ENCODE data around the gene LUC7L. TPM values are rescaled to one million over a fixed set of nuclear protein-coding genes. Genes with fewer than 3 reads are reported as not detected.

Gene LUC7L
- total RNA-seq, 1 donor from 2014 or later: 74.1 TPM

DNA sequence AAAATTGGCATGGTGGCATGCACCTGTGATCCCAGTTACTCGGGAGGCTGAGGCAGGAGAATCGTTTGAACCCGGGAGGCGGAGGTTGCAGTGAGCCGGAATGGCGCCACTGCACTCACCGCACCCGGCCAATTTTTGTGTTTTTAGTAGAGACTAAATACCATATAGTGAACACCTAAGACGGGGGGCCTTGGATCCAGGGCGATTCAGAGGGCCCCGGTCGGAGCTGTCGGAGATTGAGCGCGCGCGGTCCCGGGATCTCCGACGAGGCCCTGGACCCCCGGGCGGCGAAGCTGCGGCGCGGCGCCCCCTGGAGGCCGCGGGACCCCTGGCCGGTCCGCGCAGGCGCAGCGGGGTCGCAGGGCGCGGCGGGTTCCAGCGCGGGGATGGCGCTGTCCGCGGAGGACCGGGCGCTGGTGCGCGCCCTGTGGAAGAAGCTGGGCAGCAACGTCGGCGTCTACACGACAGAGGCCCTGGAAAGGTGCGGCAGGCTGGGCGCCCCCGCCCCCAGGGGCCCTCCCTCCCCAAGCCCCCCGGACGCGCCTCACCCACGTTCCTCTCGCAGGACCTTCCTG, 49.1 kb downstream of the LUC7L start, which contains the start of gene HBQ1:
Gene HBQ1 (plus strand): TSS at position 359 of the 575 bp plus-strand sequence. CDS start 28 bp downstream, at position 387.
- Mint-ChIP-seq H3K27me3 (ENCODE audit: low read depth, unreplicated experiment) (peaks cover 26% of the 10 kb centered on the region), H3K4me1 (ENCODE audit: low read depth, unreplicated experiment) (no peaks in the 10 kb centered on the region), H3K4me3 (ENCODE audit: unreplicated experiment) (peak within 1 kb of the TSS; percentile 69), H3K36me3 (ENCODE audit: low read depth, unreplicated experiment) (peaks cover 2% of the 10 kb centered on the region), H3K9me3 (ENCODE audit: unreplicated experiment) (no peaks in the 10 kb centered on the region), H3K27ac (ENCODE audit: unreplicated experiment) (no peak within 1 kb of the TSS)
- FAIRE-seq: no peak
- Histone ChIP-seq H3K27ac (ENCODE audit: low read depth, low read length) (no peak within 1 kb of the TSS), H2AFZ (ENCODE audit: low read depth, low read length) (no peak within 1 kb of the TSS), H3K27me3 (ENCODE audit: insufficient read depth, low read length) (peaks cover 30% of the 10 kb centered on the region), H3K4me1 (ENCODE audit: insufficient read depth, low read length) (peaks cover 10% of the 10 kb centered on the region), H3K79me2 (ENCODE audit: insufficient read depth, low read length) (no peaks in the 10 kb centered on the region), H3K4me3 (ENCODE audit: insufficient read depth, low read depth, low read length) (peak within 1 kb of the TSS; percentile 37), H3K9me3 (ENCODE audit: insufficient read depth, low read depth, low read length) (no peaks in the 10 kb centered on the region), H4K20me1 (ENCODE audit: insufficient read depth, low read length) (peaks cover 40% of the 10 kb centered on the region), H3K9ac (ENCODE audit: low read length) (no peak within 1 kb of the TSS), H3K36me3 (ENCODE audit: insufficient read depth, low read length) (peaks cover 2% of the 10 kb centered on the region), H3K4me2 (ENCODE audit: low read length) (peak within 1 kb of the TSS; percentile 79)
- DNase-seq (ENCODE audit: low read depth): no peak
- TF ChIP-seq EZH2 (IDR thresholded peaks at IDR 0.05; ENCODE audit: insufficient read depth, low read length): no peak
- TF ChIP-seq, protein P1, sequence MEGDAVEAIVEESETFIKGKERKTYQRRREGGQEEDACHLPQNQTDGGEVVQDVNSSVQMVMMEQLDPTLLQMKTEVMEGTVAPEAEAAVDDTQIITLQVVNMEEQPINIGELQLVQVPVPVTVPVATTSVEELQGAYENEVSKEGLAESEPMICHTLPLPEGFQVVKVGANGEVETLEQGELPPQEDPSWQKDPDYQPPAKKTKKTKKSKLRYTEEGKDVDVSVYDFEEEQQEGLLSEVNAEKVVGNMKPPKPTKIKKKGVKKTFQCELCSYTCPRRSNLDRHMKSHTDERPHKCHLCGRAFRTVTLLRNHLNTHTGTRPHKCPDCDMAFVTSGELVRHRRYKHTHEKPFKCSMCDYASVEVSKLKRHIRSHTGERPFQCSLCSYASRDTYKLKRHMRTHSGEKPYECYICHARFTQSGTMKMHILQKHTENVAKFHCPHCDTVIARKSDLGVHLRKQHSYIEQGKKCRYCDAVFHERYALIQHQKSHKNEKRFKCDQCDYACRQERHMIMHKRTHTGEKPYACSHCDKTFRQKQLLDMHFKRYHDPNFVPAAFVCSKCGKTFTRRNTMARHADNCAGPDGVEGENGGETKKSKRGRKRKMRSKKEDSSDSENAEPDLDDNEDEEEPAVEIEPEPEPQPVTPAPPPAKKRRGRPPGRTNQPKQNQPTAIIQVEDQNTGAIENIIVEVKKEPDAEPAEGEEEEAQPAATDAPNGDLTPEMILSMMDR (IDR thresholded peaks at IDR 0.05; ENCODE audit: insufficient read depth, low read depth, low read length): peak; percentile 28

DNA sequence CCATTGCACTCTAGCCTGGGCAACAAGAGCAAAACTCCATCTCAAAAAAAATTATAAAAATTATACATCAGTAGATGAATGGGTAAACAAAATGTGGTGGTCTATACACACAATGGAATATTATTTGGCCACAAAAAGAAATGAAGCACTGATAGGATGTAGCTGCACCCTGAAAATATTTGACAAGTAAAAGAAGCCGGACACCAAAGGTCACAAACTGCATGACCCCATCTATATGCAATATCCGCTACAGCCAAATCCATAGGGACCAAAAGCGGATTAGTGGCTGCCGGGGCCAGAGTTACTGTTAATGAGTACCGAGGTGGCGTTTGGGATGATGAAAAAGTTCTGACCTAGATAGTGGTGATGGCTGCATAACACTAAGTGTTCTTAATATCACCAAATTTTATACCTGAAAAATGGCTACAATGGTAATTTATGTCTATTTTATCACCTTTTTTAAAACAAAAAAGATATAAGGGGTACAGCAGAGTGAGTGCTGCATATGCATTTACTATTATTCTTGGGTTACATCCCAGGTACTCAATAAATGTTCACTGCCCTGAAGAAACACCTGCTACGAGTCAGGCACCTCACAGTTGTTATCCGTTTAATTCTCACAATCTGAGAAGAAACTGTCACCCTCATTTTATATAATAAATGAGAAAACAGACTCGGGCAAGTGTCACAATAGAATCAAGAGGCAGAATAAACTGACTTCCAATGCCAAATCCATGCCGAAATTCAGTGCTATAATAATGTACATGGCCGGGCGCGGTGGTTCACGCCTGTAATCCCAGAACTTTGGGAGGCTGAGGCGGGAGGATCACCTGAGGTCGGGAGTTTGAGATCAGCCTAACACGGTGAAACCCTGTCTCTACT, 49.8 kb downstream of the LUC7L start:
- Histone ChIP-seq H3K27ac (ENCODE audit: low read depth, low read length) (no peak overlapping the region), H3K4me1 (ENCODE audit: insufficient read depth, low read length) (peaks cover 10% of the 10 kb centered on the region), H4K20me1 (ENCODE audit: insufficient read depth, low read length) (peaks cover 42% of the 10 kb centered on the region), H3K9ac (ENCODE audit: low read length) (no peak overlapping the region), H3K4me3 (ENCODE audit: insufficient read depth, low read depth, low read length) (no peak overlapping the region), H2AFZ (ENCODE audit: low read depth, low read length) (no peak overlapping the region), H3K9me3 (ENCODE audit: insufficient read depth, low read depth, low read length) (no peaks in the 10 kb centered on the region), H3K79me2 (ENCODE audit: insufficient read depth, low read length) (no peaks in the 10 kb centered on the region), H3K36me3 (ENCODE audit: insufficient read depth, low read length) (no peaks in the 10 kb centered on the region), H3K27me3 (ENCODE audit: insufficient read depth, low read length) (peaks cover 37% of the 10 kb centered on the region), H3K4me2 (ENCODE audit: low read length) (peak overlapping the region; percentile 79)
- FAIRE-seq: no peak
- no peak for DNase-seq (ENCODE audit: low read depth)
- TF ChIP-seq, protein P1 (IDR thresholded peaks at IDR 0.05; ENCODE audit: insufficient read depth, low read depth, low read length): no peak
- no peak for TF ChIP-seq EZH2 (IDR thresholded peaks at IDR 0.05; ENCODE audit: insufficient read depth, low read length)
- Mint-ChIP-seq H3K9me3 (ENCODE audit: unreplicated experiment) (no peaks in the 10 kb centered on the region), H3K27ac (ENCODE audit: unreplicated experiment) (no peak overlapping the region), H3K36me3 (ENCODE audit: low read depth, unreplicated experiment) (peaks cover under 1% of the 10 kb centered on the region), H3K4me1 (ENCODE audit: low read depth, unreplicated experiment) (no peaks in the 10 kb centered on the region), H3K27me3 (ENCODE audit: low read depth, unreplicated experiment) (peaks cover 34% of the 10 kb centered on the region), H3K4me3 (ENCODE audit: unreplicated experiment) (peak overlapping the region; percentile 68)
